ENCODE measurements around the gene IRF2BPL. TPM values are rescaled to one million over a fixed set of nuclear protein-coding genes. Genes with fewer than 3 reads are reported as not detected.

Gene IRF2BPL
- total RNA-seq, 2 experiments from 2014 or later: 23.7 to 25.8 TPM

- Histone ChIP-seq H3K9me3 (ENCODE audit: low read length) (no peaks in the 10 kb centered on the region), H3K4me2 (ENCODE audit: low read length) (no peak overlapping the region), H3K4me3 (ENCODE audit: low read depth, low read length, poor library complexity, severe bottlenecking) (no peak overlapping the region), H3K79me2 (ENCODE audit: insufficient read depth, low read depth, low read length) (no peaks in the 10 kb centered on the region), H3K36me3 (ENCODE audit: insufficient read depth, low read length) (no peaks in the 10 kb centered on the region), H2AFZ (ENCODE audit: low read length) (no peak overlapping the region), H3K9me2 (ENCODE audit: insufficient read depth, low read length) (no peaks in the 10 kb centered on the region), H3K27ac (ENCODE audit: low read depth, low read length, poor library complexity, severe bottlenecking) (no peak overlapping the region), H3K4me1 (ENCODE audit: insufficient read depth, low read length, poor library complexity, severe bottlenecking) (no peaks in the 10 kb centered on the region), H4K20me1 (ENCODE audit: insufficient read depth, low read length) (no peaks in the 10 kb centered on the region)
- intact Hi-C loops (cut with micrococcal nuclease; ENCODE audit: unreplicated experiment): loop anchor here (1.0 kb wide), 3 partner anchors 15 to 192 kb away; no protein-coding TSS in a partner anchor
- TF ChIP-seq, protein P1, sequence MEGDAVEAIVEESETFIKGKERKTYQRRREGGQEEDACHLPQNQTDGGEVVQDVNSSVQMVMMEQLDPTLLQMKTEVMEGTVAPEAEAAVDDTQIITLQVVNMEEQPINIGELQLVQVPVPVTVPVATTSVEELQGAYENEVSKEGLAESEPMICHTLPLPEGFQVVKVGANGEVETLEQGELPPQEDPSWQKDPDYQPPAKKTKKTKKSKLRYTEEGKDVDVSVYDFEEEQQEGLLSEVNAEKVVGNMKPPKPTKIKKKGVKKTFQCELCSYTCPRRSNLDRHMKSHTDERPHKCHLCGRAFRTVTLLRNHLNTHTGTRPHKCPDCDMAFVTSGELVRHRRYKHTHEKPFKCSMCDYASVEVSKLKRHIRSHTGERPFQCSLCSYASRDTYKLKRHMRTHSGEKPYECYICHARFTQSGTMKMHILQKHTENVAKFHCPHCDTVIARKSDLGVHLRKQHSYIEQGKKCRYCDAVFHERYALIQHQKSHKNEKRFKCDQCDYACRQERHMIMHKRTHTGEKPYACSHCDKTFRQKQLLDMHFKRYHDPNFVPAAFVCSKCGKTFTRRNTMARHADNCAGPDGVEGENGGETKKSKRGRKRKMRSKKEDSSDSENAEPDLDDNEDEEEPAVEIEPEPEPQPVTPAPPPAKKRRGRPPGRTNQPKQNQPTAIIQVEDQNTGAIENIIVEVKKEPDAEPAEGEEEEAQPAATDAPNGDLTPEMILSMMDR (conservative IDR thresholded peaks at IDR 0.05; ENCODE audit: low read length): peak; percentile 91
- TF ChIP-seq EZH2phosphoT487 (IDR thresholded peaks at IDR 0.05; ENCODE audit: borderline replicate concordance, low read depth, low read length): no peak
- no TSS peak for BruUV-seq (replicated peaks)
- CTCF ChIA-PET (ENCODE audit: unreplicated experiment): interaction anchor here (1.0 kb wide), 1 partner anchor 193 kb away, joined by 10 read pairs; no protein-coding TSS in a partner anchor
- DNase-seq (ENCODE audit: low spot score): peak; percentile 61
- POLR2A ChIA-PET: interaction anchor here (0.6 to 0.7 kb wide), 2 partner anchors 182 to 197 kb away, joined by 3 to 4 read pairs; no protein-coding TSS in a partner anchor
These were observed 39.4 kb upstream of the IRF2BPL start for GRCh38 chr14:77067632-77068516.

- H3K4me2 ChIP-seq (ENCODE audit: low read length): no peak overlapping the region
- H3K9me3 ChIP-seq (ENCODE audit: low read length): no peaks in the 10 kb centered on the region
- TF ChIP-seq EZH2phosphoT487 (IDR thresholded peaks at IDR 0.05; ENCODE audit: borderline replicate concordance, low read depth, low read length): no peak
- TF ChIP-seq, protein P1 (conservative IDR thresholded peaks at IDR 0.05; ENCODE audit: low read length): no peak
- no peak overlapping the region for H3K27ac ChIP-seq (ENCODE audit: low read depth, low read length, poor library complexity, severe bottlenecking)
- intact Hi-C loops (cut with micrococcal nuclease; ENCODE audit: unreplicated experiment): no loop called here
- DNase-seq (ENCODE audit: low spot score): no peak
- CTCF ChIA-PET (ENCODE audit: unreplicated experiment): no interaction called here
- no peaks in the 10 kb centered on the region for H3K4me1 ChIP-seq (ENCODE audit: insufficient read depth, low read length, poor library complexity, severe bottlenecking)
- no TSS peak for BruUV-seq (replicated peaks)
- H3K79me2 ChIP-seq (ENCODE audit: insufficient read depth, low read depth, low read length): no peaks in the 10 kb centered on the region
- POLR2A ChIA-PET: no interaction called here
- no peaks in the 10 kb centered on the region for H4K20me1 ChIP-seq (ENCODE audit: insufficient read depth, low read length)
- H3K4me3 ChIP-seq (ENCODE audit: low read depth, low read length, poor library complexity, severe bottlenecking): no peak overlapping the region
- no peaks in the 10 kb centered on the region for H3K9me2 ChIP-seq (ENCODE audit: insufficient read depth, low read length)
- no peaks in the 10 kb centered on the region for H3K36me3 ChIP-seq (ENCODE audit: insufficient read depth, low read length)
- H2AFZ ChIP-seq (ENCODE audit: low read length): no peak overlapping the region
These were observed 38.2 kb upstream of the IRF2BPL start for GRCh38 chr14:77066578-77067172.

Data from OCI-LY7 (cell line).